AG08395 (cell line): Measurements from ENCODE around the gene AHCYL1.

Experiments
- DNase-seq: peaks from one replicate; pipeline ENCODE4 v3.0.0; 2012; ENCODE audit warnings: mixed read lengths, low spot score

The AHCYL1 gene

GRCh38 chr1:109976762-109977161, 7.8 kb upstream of the AHCYL1 start:
- no peak for DNase-seq

GRCh38 chr1:109977225-109977624, 7.3 kb upstream of the AHCYL1 start:
- DNase-seq, result no peak

GRCh38 chr1:109977657-109978378, 6.7 kb upstream of the AHCYL1 start:
- DNase-seq, result no peak

- no peak for DNase-seq
These were observed 5.6 kb upstream of the AHCYL1 start for GRCh38 chr1:109978761-109979488.

GRCh38 chr1:109979489-109980091, 5.0 kb upstream of the AHCYL1 start:
- DNase-seq, result peak; percentile 61

- no peak for DNase-seq
These were observed 4.1 kb upstream of the AHCYL1 start for GRCh38 chr1:109980324-109981003.

GRCh38 chr1:109981004-109981335, 3.6 kb upstream of the AHCYL1 start:
- DNase-seq, result no peak

- DNase-seq, result no peak
These were observed 980 bp upstream of the AHCYL1 start for GRCh38 chr1:109983380-109984189.

GRCh38 chr1:109984190-109984455, 442 bp upstream of the AHCYL1 start:
- DNase-seq, result peak; percentile 44

- DNase-seq, result peak; percentile 26
These were observed 885 bp downstream of the AHCYL1 start for GRCh38 chr1:109985247-109986053.

GRCh38 chr1:109986054-109986444, 1.5 kb downstream of the AHCYL1 start:
- no peak for DNase-seq

GRCh38 chr1:109988349-109988914, 3.9 kb downstream of the AHCYL1 start:
- no peak for DNase-seq

- no peak for DNase-seq
These were observed 5.1 kb downstream of the AHCYL1 start for GRCh38 chr1:109989506-109990301.

GRCh38 chr1:109990302-109990653, 5.7 kb downstream of the AHCYL1 start:
- no peak for DNase-seq

- no peak for DNase-seq
These were observed 6.9 kb downstream of the AHCYL1 start for GRCh38 chr1:109991400-109991925.

GRCh38 chr1:109993885-109994284, 9.3 kb downstream of the AHCYL1 start:
- DNase-seq, result no peak

GRCh38 chr1:109994654-109995053, 10.1 kb downstream of the AHCYL1 start:
- no peak for DNase-seq

GRCh38 chr1:109995536-109995935, 11.0 kb downstream of the AHCYL1 start:
- DNase-seq, result no peak

GRCh38 chr1:109996476-109996875, 11.9 kb downstream of the AHCYL1 start:
- DNase-seq, result no peak
